Adipocyte (in vitro differentiated cells): ENCODE data around the gene DROSHA.
"Not testable (repeated sequence)": the region's sequence is repeated elsewhere in the genome, so short reads cannot be mapped to it uniquely, and the experiment has no call there.

Experiments used
- DNase-seq: peaks from one replicate; pipeline ENCODE4 v3.0.0-alpha.2; 2015; ENCODE audit warnings: low read depth
- H3K27me3 ChIP-seq: replicated peaks from 2 replicates; pipeline ENCODE4 v1.7.0; 2013; ENCODE audit warnings: mild to moderate bottlenecking, low read length, moderate library complexity; ENCODE audit not compliant: control insufficient read depth, insufficient read depth
- H3K36me3 ChIP-seq: 2 replicates; pipeline ENCODE4 v1.7.0; 2013; ENCODE audit warnings: low read length, mild to moderate bottlenecking, moderate library complexity; ENCODE audit not compliant: control insufficient read depth, insufficient read depth, severe bottlenecking
- H3K4me1 ChIP-seq: 2 replicates; pipeline ENCODE4 v1.7.0; 2013; ENCODE audit warnings: mild to moderate bottlenecking, low read length, moderate library complexity; ENCODE audit not compliant: control insufficient read depth, insufficient read depth
- H3K4me3 ChIP-seq: 2 replicates; pipeline ENCODE4 v1.7.0; 2013; ENCODE audit warnings: mild to moderate bottlenecking, low read length, moderate library complexity
- H3K9ac ChIP-seq: 2 replicates; pipeline ENCODE4 v1.7.0; 2013; ENCODE audit warnings: mild to moderate bottlenecking, low read length, moderate library complexity
- H3K9me3 ChIP-seq: 2 replicates; pipeline ENCODE4 v1.7.0; 2013; ENCODE audit warnings: mild to moderate bottlenecking, low read length, moderate library complexity; ENCODE audit not compliant: control insufficient read depth

Gene DROSHA

DNA sequence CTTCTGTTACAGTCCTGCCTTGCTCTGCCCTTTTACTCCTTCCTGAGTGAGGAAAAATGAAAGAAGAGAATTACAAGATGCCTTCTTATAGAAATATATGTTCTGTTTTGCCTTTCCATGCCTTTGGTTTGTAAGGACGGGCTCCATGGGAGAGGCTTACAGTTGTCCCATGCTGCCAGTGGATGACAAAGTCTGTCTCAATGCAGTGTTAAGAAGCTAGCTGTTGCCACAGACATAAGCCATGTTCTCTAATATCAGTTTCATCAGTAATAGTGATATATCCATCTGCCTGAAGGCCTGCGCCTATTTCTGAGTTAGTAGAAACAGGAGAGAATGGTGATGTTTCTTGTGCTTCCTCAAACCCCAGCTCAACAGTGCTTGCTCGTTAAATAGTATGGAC is 28.0 kb upstream of the DROSHA start:
- Histone ChIP-seq H3K4me1 (no peaks in the 10 kb centered on the region), H3K27me3 (no peaks in the 10 kb centered on the region), H3K36me3 (peaks cover 13% of the 10 kb centered on the region), H3K4me3 (no peak overlapping the region), H3K9me3 (no peaks in the 10 kb centered on the region), H3K9ac (no peak overlapping the region)
- no peak for DNase-seq

DNA sequence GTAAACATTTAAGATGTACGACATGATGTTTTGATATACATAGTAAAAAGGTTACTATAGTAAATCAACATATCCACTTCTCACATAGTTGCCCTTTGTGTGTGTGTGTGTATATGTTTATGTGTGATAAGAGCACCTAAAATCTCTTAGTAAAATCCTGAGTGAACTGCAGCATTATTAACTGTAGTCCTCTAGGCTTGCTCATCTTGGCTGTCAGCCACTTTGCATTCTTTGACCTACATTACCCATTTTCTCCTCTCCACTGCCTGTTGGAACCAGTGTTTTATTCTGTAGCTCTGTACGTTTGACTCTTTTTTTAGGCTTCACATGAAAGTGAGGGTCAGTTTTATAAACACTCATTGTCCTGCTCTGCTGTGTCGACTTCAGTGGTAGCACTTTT is 24.6 kb upstream of the DROSHA start:
- Histone ChIP-seq H3K4me1 (no peaks in the 10 kb centered on the region), H3K9ac (no peak overlapping the region), H3K27me3 (no peaks in the 10 kb centered on the region), H3K36me3 (peaks cover 44% of the 10 kb centered on the region), H3K9me3 (no peaks in the 10 kb centered on the region), H3K4me3 (no peak overlapping the region)
- no peak for DNase-seq

GRCh38 chr5:31554552-31554951 is 22.7 kb upstream of the DROSHA start:
- no peaks in the 10 kb centered on the region for H3K4me1 ChIP-seq
- DNase-seq: no peak
- no peak overlapping the region for H3K4me3 ChIP-seq
- no peaks in the 10 kb centered on the region for H3K27me3 ChIP-seq
- no peaks in the 10 kb centered on the region for H3K9me3 ChIP-seq
- no peak overlapping the region for H3K9ac ChIP-seq
- peaks cover 54% of the 10 kb centered on the region for H3K36me3 ChIP-seq

GRCh38 chr5:31553863-31554262 is 22.0 kb upstream of the DROSHA start:
- Histone ChIP-seq H3K27me3 (no peaks in the 10 kb centered on the region), H3K9me3 (no peaks in the 10 kb centered on the region), H3K4me1 (no peaks in the 10 kb centered on the region), H3K36me3 (peaks cover 58% of the 10 kb centered on the region), H3K4me3 (no peak overlapping the region), H3K9ac (no peak overlapping the region)
- DNase-seq: no peak

GRCh38 chr5:31551878-31552277 is 20.0 kb upstream of the DROSHA start:
- H3K27me3 ChIP-seq: no peaks in the 10 kb centered on the region
- H3K36me3 ChIP-seq: peaks cover 77% of the 10 kb centered on the region
- no peaks in the 10 kb centered on the region for H3K4me1 ChIP-seq
- no peak overlapping the region for H3K4me3 ChIP-seq
- no peaks in the 10 kb centered on the region for H3K9me3 ChIP-seq
- no peak for DNase-seq
- no peak overlapping the region for H3K9ac ChIP-seq

- H3K4me3 ChIP-seq, H3K27me3 ChIP-seq, H3K4me1 ChIP-seq, DNase-seq, H3K9me3 ChIP-seq, H3K9ac ChIP-seq: not testable (repeated sequence)
- H3K36me3 ChIP-seq: peaks cover 81% of the 10 kb centered on the region
Observed at GRCh38 chr5:31549114-31549513, 17.2 kb upstream of the DROSHA start.

DNA sequence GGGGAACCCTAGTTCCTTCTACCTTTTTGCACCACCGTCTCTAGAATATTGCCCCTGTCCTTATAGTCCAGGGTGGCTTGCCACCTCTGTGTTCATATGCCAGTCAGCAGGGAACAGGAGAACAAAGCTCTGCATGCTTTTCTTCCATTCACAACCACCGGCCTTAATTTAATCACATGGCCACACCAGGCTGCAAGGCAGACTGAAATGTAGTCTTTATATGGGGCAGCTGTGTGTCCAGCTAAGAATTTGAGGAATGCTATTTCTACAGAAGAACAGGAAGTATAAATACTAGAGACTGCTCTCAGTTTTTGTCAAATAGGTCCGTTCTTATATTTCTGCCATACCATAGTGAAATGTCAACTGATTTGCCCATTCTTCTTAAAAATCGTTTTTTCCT is 6.0 kb upstream of the DROSHA start:
- peak; percentile 56 for DNase-seq
- peaks cover 17% of the 10 kb centered on the region for H3K4me1 ChIP-seq
- H3K36me3 ChIP-seq: peaks cover 90% of the 10 kb centered on the region
- H3K4me3 ChIP-seq: no peak overlapping the region
- no peak overlapping the region for H3K9ac ChIP-seq
- no peaks in the 10 kb centered on the region for H3K9me3 ChIP-seq
- no peaks in the 10 kb centered on the region for H3K27me3 ChIP-seq

GRCh38 chr5:31537349-31537748 is 5.5 kb upstream of the DROSHA start:
- Histone ChIP-seq H3K4me1 (peaks cover 17% of the 10 kb centered on the region), H3K9me3 (no peaks in the 10 kb centered on the region), H3K27me3 (no peaks in the 10 kb centered on the region), H3K36me3 (peaks cover 85% of the 10 kb centered on the region), H3K9ac (no peak overlapping the region), H3K4me3 (no peak overlapping the region)
- DNase-seq: no peak

- H3K9ac ChIP-seq: no peak overlapping the region
- H3K9me3 ChIP-seq: no peaks in the 10 kb centered on the region
- no peak for DNase-seq
- no peaks in the 10 kb centered on the region for H3K27me3 ChIP-seq
- H3K4me3 ChIP-seq: no peak overlapping the region
- peaks cover 81% of the 10 kb centered on the region for H3K36me3 ChIP-seq
- peaks cover 17% of the 10 kb centered on the region for H3K4me1 ChIP-seq
Observed at GRCh38 chr5:31536873-31537272, 5.0 kb upstream of the DROSHA start.

GRCh38 chr5:31534527-31535046 is 2.7 kb upstream of the DROSHA start:
- H3K9me3 ChIP-seq: no peaks in the 10 kb centered on the region
- no peak overlapping the region for H3K4me3 ChIP-seq
- H3K27me3 ChIP-seq: no peaks in the 10 kb centered on the region
- no peak overlapping the region for H3K9ac ChIP-seq
- H3K36me3 ChIP-seq: peaks cover 58% of the 10 kb centered on the region
- H3K4me1 ChIP-seq: peaks cover 30% of the 10 kb centered on the region
- no peak for DNase-seq

DNA sequence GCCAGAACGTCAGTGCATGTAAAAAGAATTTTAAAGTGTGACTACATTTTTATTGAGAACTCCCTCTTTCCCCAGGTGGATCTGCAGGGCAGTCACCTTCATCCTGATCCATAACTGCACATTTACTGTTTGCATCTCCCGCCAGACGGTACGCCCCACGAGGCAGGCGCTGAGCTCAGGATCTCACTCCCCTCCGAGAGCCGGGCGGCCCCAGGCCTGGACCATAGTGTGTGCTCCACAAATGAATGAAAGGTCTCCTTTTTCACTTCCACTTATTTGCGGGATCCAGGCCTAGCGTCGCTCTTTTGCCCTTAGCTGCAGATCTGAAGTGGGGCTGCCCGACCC is 378 bp downstream of the DROSHA start:
- peak; percentile 63 for DNase-seq
- no peaks in the 10 kb centered on the region for H3K9me3 ChIP-seq
- no peaks in the 10 kb centered on the region for H3K27me3 ChIP-seq
- H3K4me1 ChIP-seq: peaks cover 24% of the 10 kb centered on the region
- H3K4me3 ChIP-seq: peak overlapping the region; percentile 94
- peak overlapping the region; percentile 90 for H3K9ac ChIP-seq
- peaks cover 53% of the 10 kb centered on the region for H3K36me3 ChIP-seq

DNA sequence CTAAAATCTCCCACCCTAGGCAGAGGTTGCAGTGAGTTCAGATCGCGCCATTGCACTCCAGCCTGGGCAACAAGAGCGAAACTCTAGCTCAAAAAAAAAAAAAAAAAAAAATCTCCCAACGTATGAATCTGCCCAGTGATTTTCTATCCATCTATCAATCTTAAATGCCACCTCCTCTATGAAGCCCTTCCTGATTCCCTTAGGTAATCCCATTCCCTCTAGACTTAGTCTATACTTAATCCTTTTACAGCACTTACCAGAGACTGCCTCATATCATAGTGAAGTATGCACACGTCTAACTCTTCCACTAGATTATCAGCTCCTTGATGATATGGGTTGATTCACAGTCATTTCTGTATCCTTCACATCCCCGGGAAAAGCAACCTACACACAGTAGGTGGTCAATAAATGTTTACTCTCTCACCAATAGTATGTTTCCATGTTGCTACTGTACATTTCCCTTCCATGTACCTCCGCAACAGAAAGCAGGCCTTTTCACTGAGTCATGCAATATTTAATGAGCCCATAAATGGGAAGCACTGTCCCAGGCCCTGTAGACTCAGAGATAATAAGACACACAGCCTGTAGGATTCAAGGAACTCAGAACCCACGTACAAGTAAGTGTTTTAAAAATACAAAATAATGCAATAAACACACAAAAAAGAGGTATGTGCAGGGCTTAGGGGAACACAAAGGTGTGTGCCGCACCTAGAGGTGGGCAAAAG is 1.2 kb downstream of the DROSHA start:
- no peaks in the 10 kb centered on the region for H3K9me3 ChIP-seq
- H3K4me1 ChIP-seq: peaks cover 24% of the 10 kb centered on the region
- no peaks in the 10 kb centered on the region for H3K27me3 ChIP-seq
- peaks cover 53% of the 10 kb centered on the region for H3K36me3 ChIP-seq
- DNase-seq: peak; percentile 10
- H3K4me3 ChIP-seq: peak overlapping the region; percentile 94
- peak overlapping the region; percentile 90 for H3K9ac ChIP-seq
